ENCODE results near the gene CRISPLD2.

DNA sequence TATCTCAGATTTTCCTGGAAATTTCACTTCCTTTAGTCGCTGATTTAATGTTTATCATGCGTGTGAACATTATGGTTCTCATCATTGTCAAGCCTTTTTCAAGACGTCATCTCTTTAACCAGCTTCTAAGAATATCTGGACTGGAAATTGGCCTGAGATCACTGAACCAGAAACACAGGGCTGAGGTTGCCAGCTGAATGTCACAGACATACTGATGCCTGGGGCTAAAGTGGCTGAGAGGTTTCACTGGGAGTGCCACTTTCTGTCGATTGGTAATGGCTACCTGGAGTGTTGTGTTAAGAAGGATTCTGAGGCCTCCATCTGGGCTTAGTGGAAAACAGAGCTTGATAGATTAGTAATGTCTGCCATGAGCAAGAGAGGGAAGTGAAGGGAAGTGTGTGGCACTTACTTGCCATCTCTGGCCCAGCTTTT is 54.2 kb downstream of the CRISPLD2 start:
- no peak for TF ChIP-seq POLR2A (IDR thresholded peaks at IDR 0.05; ENCODE audit: low read length)
- no peak for TF ChIP-seq GATA1 (IDR thresholded peaks at IDR 0.05; ENCODE audit: low read depth, low read length)

Measured in erythroblast (primary cell).